ENCODE measurements around the gene TARS3. TPM values are rescaled to one million over a fixed set of nuclear protein-coding genes. Genes with fewer than 3 reads are reported as not detected.

The TARS3 gene
- total RNA-seq, 4 donors from 2014 or later, result 16.7 to 26.6 (median 23.5) TPM

- no peaks in the 10 kb centered on the region for H3K36me3 ChIP-seq
- no peaks in the 10 kb centered on the region for H3K9me3 ChIP-seq
- no peak for DNase-seq (ENCODE audit: extremely low spot score)
- peak overlapping the region in 3 of 4 donors; percentile 52 to 74 (median 68) for H3K27ac ChIP-seq (replicated peaks in 1 of 4)
- no peak overlapping the region for H3K4me3 ChIP-seq
- intact Hi-C loops (cut with DNase I), result no loop called here
- H3K27me3 ChIP-seq, result no peaks in the 10 kb centered on the region
- TF ChIP-seq POLR2A (IDR thresholded peaks at IDR 0.05; ENCODE audit: low read depth) (no peak), POLR2AphosphoS5 (IDR thresholded peaks at IDR 0.05) (no peak), CTCF (IDR thresholded peaks at IDR 0.05) (no peak), EP300 (IDR thresholded peaks at IDR 0.05) (no peak)
- 88% methylated on average over 4 of the region's 11 CpGs for WGBS
- peaks cover 38 to 48% (median 43%) of the 10 kb centered on the region in 4 donors for H3K4me1 ChIP-seq
Measured at GRCh38 chr15:101612676-101613075, 111.6 kb downstream of the TARS3 start.

- no peaks in the 10 kb centered on the region for H3K27me3 ChIP-seq
- peaks cover 37 to 46% (median 43%) of the 10 kb centered on the region in 4 donors for H3K4me1 ChIP-seq
- WGBS, result 91% methylated on average over 10 of the region's 10 CpGs
- no peaks in the 10 kb centered on the region for H3K9me3 ChIP-seq
- no peak for DNase-seq (ENCODE audit: extremely low spot score)
- H3K27ac ChIP-seq (replicated peaks in 1 of 4), result no peak overlapping the region
- intact Hi-C loops (cut with DNase I), result no loop called here
- TF ChIP-seq POLR2A (IDR thresholded peaks at IDR 0.05; ENCODE audit: low read depth), result no peak
- no peak for TF ChIP-seq POLR2AphosphoS5 (IDR thresholded peaks at IDR 0.05)
- TF ChIP-seq EP300 (IDR thresholded peaks at IDR 0.05), result no peak
- no peak for TF ChIP-seq CTCF (IDR thresholded peaks at IDR 0.05)
- no peaks in the 10 kb centered on the region for H3K36me3 ChIP-seq
- H3K4me3 ChIP-seq, result no peak overlapping the region
Measured at GRCh38 chr15:101611580-101612299, 112.5 kb downstream of the TARS3 start.

GRCh38 chr15:101611007-101611406 lies 113.3 kb downstream of the TARS3 start:
- Histone ChIP-seq H3K36me3 (no peaks in the 10 kb centered on the region), H3K4me1 (peaks cover 30 to 38% (median 36%) of the 10 kb centered on the region in 4 donors), H3K27ac (replicated peaks in 1 of 4) (no peak overlapping the region), H3K27me3 (peaks cover 0 to under 1% (median 0%) of the 10 kb centered on the region in 4 donors), H3K4me3 (no peak overlapping the region), H3K9me3 (no peaks in the 10 kb centered on the region)
- TF ChIP-seq CTCF (IDR thresholded peaks at IDR 0.05) (no peak), EP300 (IDR thresholded peaks at IDR 0.05) (no peak), POLR2A (IDR thresholded peaks at IDR 0.05; ENCODE audit: low read depth) (no peak), POLR2AphosphoS5 (IDR thresholded peaks at IDR 0.05) (no peak)
- intact Hi-C loops (cut with DNase I), result no loop called here
- no peak for DNase-seq (ENCODE audit: extremely low spot score)
- WGBS, result 97% methylated on average over 15 of the region's 15 CpGs

GRCh38 chr15:101610611-101611000 lies 113.7 kb downstream of the TARS3 start:
- intact Hi-C loops (cut with DNase I), result no loop called here
- H3K4me3 ChIP-seq, result no peak overlapping the region
- no peaks in the 10 kb centered on the region for H3K9me3 ChIP-seq
- H3K27me3 ChIP-seq, result peaks cover 0 to 4% (median 0%) of the 10 kb centered on the region in 4 donors
- no peak for DNase-seq (ENCODE audit: extremely low spot score)
- WGBS, result 94% methylated on average over 8 of the region's 8 CpGs
- no peaks in the 10 kb centered on the region for H3K36me3 ChIP-seq
- TF ChIP-seq CTCF (IDR thresholded peaks at IDR 0.05), result no peak
- TF ChIP-seq EP300 (IDR thresholded peaks at IDR 0.05), result no peak
- no peak for TF ChIP-seq POLR2AphosphoS5 (IDR thresholded peaks at IDR 0.05)
- no peak for TF ChIP-seq POLR2A (IDR thresholded peaks at IDR 0.05; ENCODE audit: low read depth)
- H3K4me1 ChIP-seq, result peaks cover 26 to 34% (median 32%) of the 10 kb centered on the region in 4 donors
- H3K27ac ChIP-seq (replicated peaks in 1 of 4), result no peak overlapping the region
